CD4-positive, alpha-beta memory T cell (primary cell): Measurements from ENCODE around the gene N4BP2L2. TPM values are rescaled to one million over a fixed set of nuclear protein-coding genes. Genes with fewer than 3 reads are reported as not detected.

Experiments used
- CTCF ChIA-PET: fragments of 350-600 bp; sonication (Branson Sonifier 250); formaldehyde crosslinking; loops from one replicate; lab custom pipeline; 2021; ENCODE audit warnings: inconsistent platforms; ENCODE audit not compliant: partially characterized antibody; lab: Charles Lee
- POLR2A ChIA-PET: fragments of 350-600 bp; sonication (Branson Sonifier 250); formaldehyde crosslinking; loops from one replicate; lab custom pipeline; 2021; ENCODE audit not compliant: partially characterized antibody; lab: Charles Lee
- DNase-seq, 5 donors: peaks; one replicate each; pipeline versions ENCODE4 v3.0.0 to v3.0.0-alpha.2; 2020 to 2022; ENCODE audit warnings: mixed read lengths in 1 of 5
- H3K27ac ChIP-seq: one replicate; pipeline ENCODE4 v1.7.0; 2013; ENCODE audit warnings: low read depth, low read length
- H3K27me3 ChIP-seq: 2 replicates; pipeline ENCODE4 v1.7.0; 2013; ENCODE audit warnings: mild to moderate bottlenecking, low read length, moderate library complexity; ENCODE audit not compliant: insufficient read depth
- H3K36me3 ChIP-seq: 2 replicates; pipeline ENCODE4 v1.7.0; 2013; ENCODE audit warnings: mild to moderate bottlenecking, low read length, moderate library complexity; ENCODE audit not compliant: insufficient read depth
- H3K4me1 ChIP-seq: 2 replicates; pipeline ENCODE4 v1.7.0; 2013; ENCODE audit warnings: mild to moderate bottlenecking, low read length, moderate library complexity; ENCODE audit not compliant: insufficient read depth
- H3K4me3 ChIP-seq, 2 donors: one replicate each; pipeline ENCODE4 v1.7.0; 2013; ENCODE audit warnings: low read length in 2 of 2, mild to moderate bottlenecking in 1 of 2
- H3K9me3 ChIP-seq, 2 donors: one replicate each; pipeline ENCODE4 v1.7.0; 2013; ENCODE audit warnings: low read length in 2 of 2, control low read depth in 1 of 2; ENCODE audit not compliant: control insufficient read depth in 1 of 2
- H3K27ac Mint-ChIP-seq, 7 donors: one replicate each; pipeline ENCODE4 v1.8.0; 2020 to 2021; ENCODE audit warnings: mixed read lengths in 7 of 7, mild to moderate bottlenecking in 6 of 7, inconsistent platforms in 3 of 7, moderate library complexity in 3 of 7
- H3K27me3 Mint-ChIP-seq, 2 donors: one replicate each; pipeline ENCODE4 v1.8.0; 2020 to 2021; ENCODE audit warnings: mixed read lengths in 2 of 2
- H3K36me3 Mint-ChIP-seq, 2 donors: one replicate each; pipeline ENCODE4 v1.8.0; 2020 to 2021; ENCODE audit warnings: mixed read lengths in 2 of 2, inconsistent platforms in 1 of 2, mild to moderate bottlenecking in 1 of 2
- H3K4me1 Mint-ChIP-seq, 4 donors: one replicate each; pipeline ENCODE4 v1.8.0; 2020 to 2021; ENCODE audit warnings: mixed read lengths in 4 of 4, mild to moderate bottlenecking in 1 of 4
- H3K4me3 Mint-ChIP-seq, 8 donors: one replicate each; pipeline ENCODE4 v1.8.0; 2020 to 2021; ENCODE audit warnings: mixed read lengths in 8 of 8, mild to moderate bottlenecking in 7 of 8, moderate library complexity in 6 of 8, inconsistent platforms in 3 of 8
- H3K9me3 Mint-ChIP-seq, 8 donors: one replicate each; pipeline ENCODE4 v1.8.0; 2020 to 2021; ENCODE audit warnings: mixed read lengths in 8 of 8, mild to moderate bottlenecking in 5 of 8, inconsistent platforms in 3 of 8, moderate library complexity in 1 of 8
- intact Hi-C: fragments of 100-400 bp; cut with micrococcal nuclease; formaldehyde crosslinking; loops from one replicate; pipeline ENCODE4 v1.15.1; 2023
- polyA plus RNA-seq, 2 donors: library from polyadenylated mRNA; unstranded; fragments of 300-500 nt; fragmentation: Illumina TruSeq; gene quantifications; one replicate each; pipeline ENCODE4 v1.2.3, GENCODE V29; 2021
- total RNA-seq, 2 experiments: library from RNA; stranded (reverse); gene quantifications; one replicate each; pipeline ENCODE4 v1.2.3, GENCODE V29; 2021

N4BP2L2 gene
- total and polyA plus RNA-seq, 4 experiments from 2014 or later = 144 to 351 (median 243) TPM

DNA sequence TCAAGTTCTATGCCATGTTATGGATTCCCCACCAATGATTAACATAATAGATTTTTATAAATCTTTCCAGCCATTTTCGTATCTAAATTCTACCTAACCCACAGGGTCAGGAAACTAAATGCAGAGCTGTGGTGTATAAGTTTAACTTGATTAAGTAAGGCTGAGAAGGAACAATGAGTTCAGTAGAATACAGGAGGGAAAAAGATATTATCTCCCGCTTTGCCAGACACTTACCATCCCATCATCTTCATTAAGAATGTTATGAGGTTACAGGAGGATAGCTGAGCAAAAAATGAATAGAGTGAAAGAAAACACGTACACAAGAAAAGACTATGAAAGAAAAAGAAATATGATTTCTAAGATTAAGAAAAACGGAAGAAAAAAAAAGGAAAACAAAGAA lies 27.1 kb downstream of the N4BP2L2 start:
- Histone ChIP-seq H3K9me3 (no peaks in the 10 kb centered on the region), H3K27me3 (no peaks in the 10 kb centered on the region), H3K27ac (no peak overlapping the region), H3K4me3 (no peak overlapping the region), H3K36me3 (peaks cover 6% of the 10 kb centered on the region), H3K4me1 (no peaks in the 10 kb centered on the region)
- H3K27ac Mint-ChIP-seq = peak overlapping the region in 2 of 7 donors; percentile 57 to 77
- H3K36me3 Mint-ChIP-seq = peaks cover 25 to 44% of the 10 kb centered on the region in 2 donors
- POLR2A ChIA-PET = interaction anchor here (0.7 kb wide), 1 partner anchor 11 kb away, joined by 4 read pairs; no protein-coding TSS in a partner anchor
- no peak for DNase-seq
- intact Hi-C loops = no loop called here
- H3K4me1 Mint-ChIP-seq = peaks cover 0 to 2% (median under 1%) of the 10 kb centered on the region in 4 donors
- CTCF ChIA-PET = no interaction called here
- no peaks in the 10 kb centered on the region for H3K9me3 Mint-ChIP-seq
- H3K27me3 Mint-ChIP-seq = no peaks in the 10 kb centered on the region
- H3K4me3 Mint-ChIP-seq = no peak overlapping the region

- no peak overlapping the region for H3K4me3 Mint-ChIP-seq
- H3K36me3 Mint-ChIP-seq = peaks cover 15 to 21% of the 10 kb centered on the region in 2 donors
- H3K27ac Mint-ChIP-seq = no peak overlapping the region
- H3K27ac ChIP-seq = no peak overlapping the region
- POLR2A ChIA-PET = no interaction called here
- H3K4me1 Mint-ChIP-seq = peaks cover 6 to 14% (median 9%) of the 10 kb centered on the region in 4 donors
- no peak overlapping the region for H3K4me3 ChIP-seq
- intact Hi-C loops = no loop called here
- no peaks in the 10 kb centered on the region for H3K4me1 ChIP-seq
- no peaks in the 10 kb centered on the region for H3K9me3 ChIP-seq
- no peaks in the 10 kb centered on the region for H3K27me3 Mint-ChIP-seq
- H3K27me3 ChIP-seq = no peaks in the 10 kb centered on the region
- no peaks in the 10 kb centered on the region for H3K36me3 ChIP-seq
- H3K9me3 Mint-ChIP-seq = peaks cover 0 to 3% (median 0%) of the 10 kb centered on the region in 8 donors
- DNase-seq = no peak
- CTCF ChIA-PET = no interaction called here
These were observed 33.7 kb downstream of the N4BP2L2 start for GRCh38 chr13:32504876-32505275.

DNA sequence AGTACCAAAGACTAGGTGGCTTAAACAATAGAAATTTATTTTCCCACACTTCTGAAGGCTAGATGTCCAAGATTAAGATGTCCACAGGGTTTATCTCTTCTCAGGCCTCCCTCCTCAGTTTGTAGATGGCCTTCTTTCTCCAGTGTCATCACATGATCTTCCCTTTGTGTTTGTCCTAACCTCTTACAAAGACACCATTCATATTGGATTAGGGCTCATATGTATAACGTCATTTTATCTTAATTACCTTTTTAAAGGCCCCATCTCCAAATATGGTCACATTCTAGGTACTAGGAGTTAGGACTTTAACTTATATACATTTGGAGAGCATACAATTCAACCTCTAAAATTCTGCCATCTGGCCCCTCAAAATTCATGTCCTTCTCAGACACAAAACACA lies 34.3 kb downstream of the N4BP2L2 start:
- Mint-ChIP-seq H3K27ac (peak overlapping the region in 2 of 7 donors; percentile 58 to 64), H3K4me1 (peaks cover 10 to 19% (median 11%) of the 10 kb centered on the region in 4 donors), H3K4me3 (no peak overlapping the region), H3K27me3 (no peaks in the 10 kb centered on the region), H3K9me3 (peaks cover 0 to 3% (median 0%) of the 10 kb centered on the region in 8 donors), H3K36me3 (peaks cover 10 to 17% of the 10 kb centered on the region in 2 donors)
- Histone ChIP-seq H3K9me3 (no peaks in the 10 kb centered on the region), H3K27me3 (no peaks in the 10 kb centered on the region), H3K27ac (no peak overlapping the region), H3K4me3 (no peak overlapping the region), H3K4me1 (no peaks in the 10 kb centered on the region), H3K36me3 (no peaks in the 10 kb centered on the region)
- POLR2A ChIA-PET = no interaction called here
- DNase-seq = no peak
- CTCF ChIA-PET = interaction anchor here (0.7 kb wide), 1 partner anchor 14 kb away, joined by 3 read pairs; no protein-coding TSS in a partner anchor
- intact Hi-C loops = no loop called here

DNA sequence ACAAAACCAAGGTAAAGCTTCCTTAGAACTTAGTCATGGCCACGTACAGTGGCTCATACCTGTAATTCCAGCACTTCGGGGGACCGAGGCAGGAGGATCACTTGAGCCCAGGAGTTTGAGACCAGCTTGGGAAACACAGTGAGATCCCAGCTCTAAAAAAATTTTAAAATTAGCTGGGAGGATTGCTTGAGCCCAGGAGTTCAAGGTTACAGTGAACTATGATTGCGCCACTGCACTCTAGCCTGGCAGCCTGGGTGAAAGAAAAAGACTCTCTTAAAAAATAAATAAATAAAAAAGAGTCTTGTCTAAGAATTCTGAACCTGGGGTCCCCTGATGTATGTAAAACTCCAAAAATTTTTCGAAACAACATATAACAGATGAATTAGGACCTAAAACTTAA lies 34.9 kb downstream of the N4BP2L2 start:
- no peaks in the 10 kb centered on the region for H3K36me3 ChIP-seq
- POLR2A ChIA-PET = interaction anchor here (0.7 kb wide), 1 partner anchor 30 kb away, joined by 3 read pairs; no protein-coding TSS in a partner anchor
- intact Hi-C loops = no loop called here
- H3K27me3 Mint-ChIP-seq = no peaks in the 10 kb centered on the region
- H3K27me3 ChIP-seq = no peaks in the 10 kb centered on the region
- H3K4me3 Mint-ChIP-seq = no peak overlapping the region
- no peaks in the 10 kb centered on the region for H3K9me3 ChIP-seq
- H3K36me3 Mint-ChIP-seq = peaks cover 5 to 12% of the 10 kb centered on the region in 2 donors
- H3K27ac ChIP-seq = no peak overlapping the region
- H3K4me1 Mint-ChIP-seq = peaks cover 10 to 19% (median 13%) of the 10 kb centered on the region in 4 donors
- no peak for DNase-seq
- H3K27ac Mint-ChIP-seq = no peak overlapping the region
- H3K9me3 Mint-ChIP-seq = peaks cover 0 to 3% (median 0%) of the 10 kb centered on the region in 8 donors
- no peaks in the 10 kb centered on the region for H3K4me1 ChIP-seq
- H3K4me3 ChIP-seq = no peak overlapping the region
- CTCF ChIA-PET = interaction anchor here (0.7 to 1.5 kb wide), 3 partner anchors 14 to 78 kb away, joined by 3 to 4 read pairs (median 3); no protein-coding TSS in a partner anchor

DNA sequence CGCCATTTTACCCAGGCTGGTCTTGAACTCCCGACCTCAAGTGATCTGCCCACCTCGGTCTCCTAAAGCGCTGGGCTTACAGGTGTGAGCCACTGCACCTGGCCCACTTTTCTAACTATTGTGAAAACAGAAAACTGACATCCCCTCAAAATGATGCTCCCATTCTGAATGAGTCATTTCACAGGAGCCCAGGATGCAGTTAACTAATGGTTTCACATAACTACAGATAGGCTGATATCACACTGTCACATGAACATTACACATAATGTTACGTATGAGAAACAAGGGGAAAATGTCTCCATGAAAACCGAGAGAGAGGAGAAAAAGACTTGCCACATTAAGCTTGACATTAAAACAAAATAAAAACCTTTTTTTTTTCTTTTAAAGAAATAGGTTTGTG lies 37.5 kb downstream of the N4BP2L2 start:
- peaks cover 22 to 34% (median 22%) of the 10 kb centered on the region in 4 donors for H3K4me1 Mint-ChIP-seq
- Histone ChIP-seq H3K4me1 (peaks cover 6% of the 10 kb centered on the region), H3K4me3 (no peak overlapping the region), H3K27me3 (no peaks in the 10 kb centered on the region), H3K9me3 (no peaks in the 10 kb centered on the region), H3K27ac (no peak overlapping the region), H3K36me3 (no peaks in the 10 kb centered on the region)
- DNase-seq = no peak
- H3K4me3 Mint-ChIP-seq = no peak overlapping the region
- H3K36me3 Mint-ChIP-seq = peaks cover 5 to 11% of the 10 kb centered on the region in 2 donors
- ChIA-PET CTCF (no interaction called here), POLR2A (interaction anchor here (1.2 kb wide), 1 partner anchor 11 kb away, joined by 4 read pairs; no protein-coding TSS in a partner anchor)
- peaks cover 0 to 3% (median 0%) of the 10 kb centered on the region in 8 donors for H3K9me3 Mint-ChIP-seq
- intact Hi-C loops = no loop called here
- no peaks in the 10 kb centered on the region for H3K27me3 Mint-ChIP-seq
- H3K27ac Mint-ChIP-seq = peak overlapping the region in 1 of 7 donors; percentile 23

- intact Hi-C loops = no loop called here
- DNase-seq = no peak
- H3K27me3 Mint-ChIP-seq = no peaks in the 10 kb centered on the region
- ChIA-PET POLR2A (interaction anchor here (1.0 to 1.2 kb wide), 2 partner anchors 8 to 12 kb away, joined by 4 read pairs; no protein-coding TSS in a partner anchor), CTCF (interaction anchor here (1.7 kb wide), 1 partner anchor 33 kb away, joined by 4 read pairs; no protein-coding TSS in a partner anchor)
- Histone ChIP-seq H3K9me3 (no peaks in the 10 kb centered on the region), H3K4me1 (peaks cover 6% of the 10 kb centered on the region), H3K36me3 (no peaks in the 10 kb centered on the region), H3K27ac (no peak overlapping the region), H3K4me3 (no peak overlapping the region), H3K27me3 (no peaks in the 10 kb centered on the region)
- H3K4me3 Mint-ChIP-seq = no peak overlapping the region
- no peaks in the 10 kb centered on the region for H3K9me3 Mint-ChIP-seq
- no peaks in the 10 kb centered on the region for H3K36me3 Mint-ChIP-seq
- no peak overlapping the region for H3K27ac Mint-ChIP-seq
- peaks cover 17 to 27% (median 19%) of the 10 kb centered on the region in 4 donors for H3K4me1 Mint-ChIP-seq
These were observed 38.9 kb downstream of the N4BP2L2 start for GRCh38 chr13:32499538-32500210.

GRCh38 chr13:32497589-32497988 lies 41.0 kb downstream of the N4BP2L2 start:
- H3K4me3 Mint-ChIP-seq = no peak overlapping the region
- no peak overlapping the region for H3K27ac Mint-ChIP-seq
- intact Hi-C loops = no loop called here
- H3K36me3 Mint-ChIP-seq = no peaks in the 10 kb centered on the region
- no peaks in the 10 kb centered on the region for H3K9me3 Mint-ChIP-seq
- Histone ChIP-seq H3K27ac (no peak overlapping the region), H3K36me3 (no peaks in the 10 kb centered on the region), H3K27me3 (no peaks in the 10 kb centered on the region), H3K4me3 (no peak overlapping the region), H3K4me1 (peaks cover 6% of the 10 kb centered on the region), H3K9me3 (no peaks in the 10 kb centered on the region)
- DNase-seq = no peak
- H3K27me3 Mint-ChIP-seq = no peaks in the 10 kb centered on the region
- CTCF ChIA-PET = interaction anchor here (2.6 kb wide), 1 partner anchor 9 kb away, joined by 6 read pairs; no protein-coding TSS in a partner anchor
- POLR2A ChIA-PET = no interaction called here
- peaks cover 15 to 22% (median 18%) of the 10 kb centered on the region in 4 donors for H3K4me1 Mint-ChIP-seq
